ENCODE data around the gene PXDC1. TPM values are rescaled to one million over a fixed set of nuclear protein-coding genes. Genes with fewer than 3 reads are reported as not detected.
A peak's percentile ranks its signal among the peaks of the same experiment; 100 is the strongest.
"Not testable (repeated sequence)": the region's sequence is repeated elsewhere in the genome, so short reads cannot be mapped to it uniquely, and the experiment has no call there.

PXDC1 gene
- total RNA-seq, 2 donors from 2014 or later: 406 to 488 TPM

GRCh38 chr6:3722785-3723184, 28.7 kb downstream of the PXDC1 start:
- TF ChIP-seq CTCF (IDR thresholded peaks at IDR 0.05): no peak
- H3K27ac ChIP-seq: peak overlapping the region; percentile 46 to 64

GRCh38 chr6:3721810-3722621, 29.5 kb downstream of the PXDC1 start:
- no peak for ATAC-seq (ENCODE audit: insufficient number of reproducible peaks, low FRiP score, low read depth)
- Histone ChIP-seq H3K9me3 (no peaks in the 10 kb centered on the region), H3K27ac (peak overlapping the region in 1 of 2 donors; percentile 41), H3K27me3 (replicated peaks; ENCODE audit: insufficient read depth) (no peaks in the 10 kb centered on the region), H3K4me3 (no peak overlapping the region), H3K36me3 (peaks cover 51% of the 10 kb centered on the region), H3K4me1 (ENCODE audit: control insufficient read depth in 1 of 2, low read depth in 2 of 2) (peaks cover 19 to 46% of the 10 kb centered on the region in 2 donors)
- DNase-seq (ENCODE audit: low spot score): no peak
- TF ChIP-seq CTCF (IDR thresholded peaks at IDR 0.05): no peak

More at GRCh38 chr6:3722785-3723184, 28.7 kb downstream of the PXDC1 start:
- Histone ChIP-seq H3K4me1 (ENCODE audit: control insufficient read depth in 1 of 2, low read depth in 2 of 2) (peaks cover 19 to 53% of the 10 kb centered on the region in 2 donors), H3K9me3 (no peaks in the 10 kb centered on the region), H3K36me3 (peaks cover 58% of the 10 kb centered on the region), H3K27me3 (replicated peaks; ENCODE audit: insufficient read depth) (no peaks in the 10 kb centered on the region), H3K4me3 (no peak overlapping the region)
- DNase-seq (ENCODE audit: low spot score): no peak
- ATAC-seq (ENCODE audit: insufficient number of reproducible peaks, low FRiP score, low read depth): no peak

- H3K4me1 ChIP-seq (ENCODE audit: control insufficient read depth in 1 of 2, low read depth in 2 of 2): peaks cover 10 to 33% of the 10 kb centered on the region in 2 donors
- DNase-seq (ENCODE audit: low spot score); H3K27me3 ChIP-seq (replicated peaks; ENCODE audit: insufficient read depth); ATAC-seq (ENCODE audit: insufficient number of reproducible peaks, low FRiP score, low read depth); H3K4me3 ChIP-seq; H3K27ac ChIP-seq; H3K9me3 ChIP-seq: not testable (repeated sequence)
- H3K36me3 ChIP-seq: peaks cover 38% of the 10 kb centered on the region
These were observed 30.7 kb downstream of the PXDC1 start for GRCh38 chr6:3720770-3721169.

- H3K9me3 ChIP-seq: no peaks in the 10 kb centered on the region
- H3K4me3 ChIP-seq: no peak overlapping the region
- no peak overlapping the region for H3K27ac ChIP-seq
- ATAC-seq (ENCODE audit: insufficient number of reproducible peaks, low FRiP score, low read depth): no peak
- no peak for DNase-seq (ENCODE audit: low spot score)
- peaks cover 31% of the 10 kb centered on the region for H3K36me3 ChIP-seq
- no peak for TF ChIP-seq CTCF (IDR thresholded peaks at IDR 0.05)
- peaks cover 3 to 22% of the 10 kb centered on the region in 2 donors for H3K4me1 ChIP-seq (ENCODE audit: control insufficient read depth in 1 of 2, low read depth in 2 of 2)
- H3K27me3 ChIP-seq (replicated peaks; ENCODE audit: insufficient read depth): no peaks in the 10 kb centered on the region
These were observed 31.8 kb downstream of the PXDC1 start for GRCh38 chr6:3719462-3720308.

- no peak for TF ChIP-seq CTCF (IDR thresholded peaks at IDR 0.05)
- ATAC-seq (ENCODE audit: insufficient number of reproducible peaks, low FRiP score, low read depth) (no peak), DNase-seq (ENCODE audit: low spot score) (no peak)
- Histone ChIP-seq H3K4me1 (ENCODE audit: control insufficient read depth in 1 of 2, low read depth in 2 of 2) (peaks cover 6 to 14% of the 10 kb centered on the region in 2 donors), H3K9me3 (no peaks in the 10 kb centered on the region), H3K27me3 (replicated peaks; ENCODE audit: insufficient read depth) (no peaks in the 10 kb centered on the region), H3K36me3 (peaks cover 20% of the 10 kb centered on the region), H3K4me3 (no peak overlapping the region), H3K27ac (no peak overlapping the region)
These were observed 33.1 kb downstream of the PXDC1 start for GRCh38 chr6:3718407-3718806.
